Activated CD4-positive, alpha-beta T cell treated with anti-CD3 and anti-CD28 coated beads, Interleukin-2, amount 50 U/mL, for 1 hour (primary cell): ENCODE data around the gene PCBP1.
"Not testable (repeated sequence)": the region's sequence is repeated elsewhere in the genome, so short reads cannot be mapped to it uniquely, and the experiment has no call there.

Experiments used
- DNase-seq: peaks from one replicate; pipeline ENCODE4 v3.0.0-alpha.2; 2020

The PCBP1 gene

GRCh38 chr2:70083344-70084156, 3.7 kb upstream of the PCBP1 start:
- DNase-seq, result peak; percentile 48

DNA sequence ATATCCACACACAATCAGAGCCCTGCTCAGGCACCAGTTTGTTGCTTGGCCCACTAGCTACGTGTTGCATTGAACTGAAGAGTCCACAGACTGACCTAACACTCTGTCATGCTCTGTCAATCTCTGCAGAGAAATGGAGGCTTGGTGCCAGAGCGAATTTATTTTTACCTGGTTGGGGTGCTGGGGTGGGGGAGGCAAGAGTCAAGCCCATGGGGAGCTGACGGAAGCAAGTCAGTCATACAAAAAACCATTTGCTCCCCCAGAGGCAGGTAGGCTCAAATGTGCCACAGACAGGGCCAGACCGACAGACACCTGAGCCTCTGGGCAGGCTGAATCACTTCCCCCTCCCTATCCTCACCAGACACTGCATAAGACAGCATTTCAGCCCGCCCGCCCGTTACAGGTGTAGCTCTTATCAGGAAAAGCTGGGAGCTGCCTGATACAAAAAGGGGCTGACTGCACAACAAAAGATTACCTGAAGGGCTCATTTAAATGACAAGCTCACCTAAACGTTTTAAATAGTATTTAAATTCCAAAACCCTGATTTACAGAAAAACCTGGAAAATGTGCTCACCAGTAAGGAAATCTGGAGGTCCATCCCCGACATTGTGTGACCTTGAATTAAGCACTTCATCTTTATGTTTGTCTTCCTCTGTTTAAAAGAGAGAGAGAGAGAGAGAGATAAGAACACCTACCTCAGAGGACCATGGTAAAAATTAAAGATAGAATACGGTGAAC, 2.1 kb upstream of the PCBP1 start:
- peak; percentile 76 for DNase-seq

- DNase-seq, result no peak
Measured at GRCh38 chr2:70085711-70086277, 1.5 kb upstream of the PCBP1 start.

GRCh38 chr2:70086278-70086837, 919 bp upstream of the PCBP1 start:
- peak; percentile 67 for DNase-seq

GRCh38 chr2:70087702-70088597, 673 bp downstream of the PCBP1 start:
- DNase-seq, result peak; percentile 29

- DNase-seq, result no peak
Measured at GRCh38 chr2:70088598-70089219, 1.4 kb downstream of the PCBP1 start.

GRCh38 chr2:70089220-70089982, 2.1 kb downstream of the PCBP1 start:
- DNase-seq, result no peak

- no peak for DNase-seq
Measured at GRCh38 chr2:70089983-70090525, 2.8 kb downstream of the PCBP1 start.

GRCh38 chr2:70090706-70091334, 3.5 kb downstream of the PCBP1 start:
- DNase-seq, result no peak

- no peak for DNase-seq
Measured at GRCh38 chr2:70091364-70091763, 4.1 kb downstream of the PCBP1 start.

- no peak for DNase-seq
Measured at GRCh38 chr2:70091816-70092215, 4.5 kb downstream of the PCBP1 start.

DNA sequence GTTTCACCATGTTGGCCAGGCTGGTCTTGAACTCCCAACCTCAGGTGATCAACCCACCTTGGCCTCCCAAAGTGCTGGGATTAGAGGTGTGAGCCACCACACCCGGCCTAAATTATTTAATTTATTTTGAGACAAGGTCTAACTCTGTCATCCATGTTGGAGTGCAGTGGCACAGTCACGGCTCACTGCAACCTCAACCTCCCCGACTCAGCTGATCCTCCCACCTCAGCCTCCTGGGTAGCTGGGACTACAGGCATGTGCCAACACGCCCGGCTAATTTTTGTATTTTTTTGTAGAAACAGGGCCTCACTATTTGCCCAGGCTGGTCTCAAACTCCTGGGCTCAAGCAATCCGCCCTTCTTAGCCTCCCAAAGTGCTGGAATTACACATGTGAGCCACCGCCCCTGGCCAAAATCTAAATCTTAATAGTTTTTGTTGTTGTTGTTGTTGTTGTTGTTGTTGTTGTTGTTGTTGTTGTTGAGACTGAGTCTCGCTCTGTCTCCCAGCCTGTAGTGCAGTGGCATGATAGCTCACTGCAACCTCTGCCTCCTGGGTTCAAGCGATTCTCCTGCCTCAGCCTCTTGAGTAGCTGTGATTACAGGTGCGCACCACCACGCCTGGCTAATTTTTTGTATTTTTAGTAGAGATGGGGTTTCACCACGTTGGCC, 5.4 kb downstream of the PCBP1 start:
- DNase-seq, result not testable (repeated sequence)

- no peak for DNase-seq
Measured at GRCh38 chr2:70094171-70094977, 7.1 kb downstream of the PCBP1 start.

DNA sequence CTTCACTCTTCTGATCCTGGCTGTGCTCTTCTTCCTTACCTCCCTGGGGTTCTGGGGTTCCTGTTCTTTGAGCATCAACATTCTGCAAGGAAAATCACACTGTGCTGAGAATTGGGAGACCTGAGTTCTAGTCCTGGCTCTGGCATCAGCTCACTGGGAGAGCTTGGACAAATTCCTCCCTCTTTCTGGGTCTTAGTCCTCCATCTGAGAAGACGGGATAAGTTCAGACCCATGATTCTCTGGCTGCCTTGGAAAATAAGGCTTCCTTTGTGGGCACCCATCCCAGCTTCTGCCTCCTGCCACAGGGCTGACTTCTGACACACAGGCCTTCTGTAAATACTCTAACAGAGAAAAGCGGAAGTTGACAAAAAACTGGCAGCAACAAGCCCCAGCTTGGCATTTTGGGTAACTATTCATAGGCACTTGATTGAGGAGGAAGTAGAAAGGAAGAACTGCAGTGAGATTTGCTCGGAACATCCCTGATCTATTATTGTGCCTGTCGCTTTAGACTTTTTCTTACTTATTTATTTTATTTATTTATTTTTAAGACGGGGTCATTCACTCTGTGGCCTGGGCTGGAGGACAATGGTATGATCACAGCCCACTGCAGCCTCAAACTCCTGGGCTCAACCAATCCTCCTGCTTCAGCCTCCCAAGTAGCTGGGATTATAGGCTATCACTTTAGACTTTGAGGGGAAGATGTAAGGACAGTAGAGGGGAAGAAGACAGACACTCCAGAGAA, 7.9 kb downstream of the PCBP1 start:
- peak; percentile 28 for DNase-seq

DNA sequence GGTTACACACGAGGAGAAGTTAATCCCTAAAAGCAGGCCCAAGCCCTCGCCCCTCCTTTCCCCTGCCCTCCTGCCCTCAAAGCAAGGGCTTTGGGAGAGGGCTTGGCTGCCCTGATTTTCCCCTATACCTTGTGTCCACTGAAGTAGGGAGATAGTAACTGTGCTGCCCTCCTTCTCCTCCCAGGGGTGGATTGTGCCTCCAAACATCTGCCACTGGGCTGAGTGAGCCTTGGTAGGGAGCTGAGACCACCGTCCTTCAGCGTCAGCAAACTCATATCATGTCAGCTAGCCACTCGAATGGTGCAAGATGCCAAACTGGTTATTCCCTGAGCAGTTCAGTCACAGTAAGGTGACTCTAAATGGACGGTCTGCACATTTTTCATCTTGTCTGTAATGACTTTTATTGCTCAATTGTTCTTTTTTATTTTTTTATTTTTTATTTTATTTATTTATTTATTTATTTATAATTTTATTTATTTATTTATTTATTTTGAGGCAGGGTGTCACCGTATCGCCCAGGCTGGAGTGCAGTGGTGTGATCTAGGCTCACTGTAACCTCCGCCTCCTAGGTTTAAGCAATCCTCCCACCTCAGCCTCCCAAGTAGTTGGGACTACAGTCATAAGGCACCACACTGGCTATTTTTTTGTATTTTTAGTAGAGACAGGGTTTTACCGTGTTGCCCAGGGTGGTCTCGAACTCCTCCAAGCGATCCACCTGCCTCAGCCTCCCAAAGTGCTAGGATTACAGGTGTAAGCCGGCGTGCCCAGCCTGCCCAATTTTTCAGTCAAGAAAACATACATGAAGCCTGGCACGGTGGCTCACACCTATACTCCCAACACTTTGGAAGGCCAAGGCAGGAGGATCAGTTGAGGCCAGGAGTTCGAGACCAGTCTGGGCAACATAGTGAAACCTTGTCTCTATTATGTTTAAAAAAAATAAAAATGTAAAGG, 8.7 kb downstream of the PCBP1 start:
- DNase-seq, result no peak

DNA sequence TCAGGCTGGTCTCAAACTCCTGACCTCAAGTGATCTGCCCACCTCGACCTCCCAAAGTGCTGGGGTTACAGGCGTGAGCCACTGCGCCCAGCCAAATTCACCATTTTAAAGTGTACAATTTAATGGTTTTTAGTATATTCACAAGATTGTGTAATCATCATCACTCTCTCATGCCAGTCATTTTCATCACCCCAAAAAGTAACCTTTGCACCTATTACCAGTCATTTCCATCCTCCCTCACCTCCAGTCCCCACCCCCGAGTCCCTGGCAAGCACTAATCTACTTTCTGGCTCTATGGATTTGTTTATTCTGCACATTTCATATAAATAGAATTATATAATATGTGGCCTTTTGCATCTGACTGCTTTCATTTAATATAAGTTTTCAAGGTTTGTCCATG, 10.8 kb downstream of the PCBP1 start:
- DNase-seq, result no peak

- DNase-seq, result no peak
Measured at GRCh38 chr2:70099270-70099669, 12.0 kb downstream of the PCBP1 start.
